Body of pancreas (tissue), 4 donors: ENCODE measurements around the gene RUNX3. TPM values are rescaled to one million over a fixed set of nuclear protein-coding genes. Genes with fewer than 3 reads are reported as not detected.

ENCODE experiments used
- ATAC-seq: fragments of 150-250 bp; one replicate; pipeline ENCODE4 v1.9.1; 2016
- DNase-seq, 4 donors: peaks; one replicate each; pipeline ENCODE4 v3.0.0-alpha.2; 2019
- H3K27ac ChIP-seq, 4 donors: fragments of 200-600 bp; sonication (generic); 1 replicate in 3 of 4; 2 replicates in 1 of 4; pipeline versions ENCODE4 v1.5.1 to v1.6.1; 2016 to 2019; ENCODE audit warnings: mild to moderate bottlenecking in 1 of 4, mixed read lengths in 1 of 4, moderate library complexity in 1 of 4
- H3K27me3 ChIP-seq, 2 donors: fragments of 200-600 bp; sonication (generic); one replicate each; pipeline ENCODE4 v1.6.0; 2016; ENCODE audit warnings: mild to moderate bottlenecking in 1 of 2
- H3K36me3 ChIP-seq, 2 donors: fragments of 200-600 bp; sonication (generic); replicated peaks in 1 of 2; 2 replicates each; pipeline ENCODE4 v1.5.1; 2016; ENCODE audit warnings: low read depth in 2 of 2; ENCODE audit not compliant: insufficient read depth in 1 of 2
- H3K4me1 ChIP-seq: fragments of 200-600 bp; sonication (generic); one replicate; pipeline ENCODE4 v1.6.0; 2016
- H3K4me3 ChIP-seq, 2 donors: fragments of 200-600 bp; sonication (generic); 1 replicate in 1 of 2; 2 replicates in 1 of 2; pipeline ENCODE4 v1.5.1; 2016 to 2019
- H3K9me3 ChIP-seq, 3 donors: fragments of 200-600 bp; sonication (generic); 1 replicate in 2 of 3; 2 replicates in 1 of 3; pipeline ENCODE4 v1.5.1; 2016
- CTCF ChIP-seq, 7 experiments: fragments of 450-650 bp in 4 of 7; fragments of 200-600 bp in 3 of 7; sonication (generic) in 3 of 7; IDR thresholded peaks; one replicate each; pipeline ENCODE4 v1.5.1; 2016 to 2019; ENCODE audit warnings: antibody characterized with exemption in 7 of 7
- POLR2A ChIP-seq, 3 donors: fragments of 450-650 bp; IDR thresholded peaks; one replicate each; pipeline ENCODE4 v1.6.1; 2016; ENCODE audit warnings: antibody characterized with exemption in 3 of 3, mild to moderate bottlenecking in 2 of 3
- WGBS, 2 donors: methylation state at CpG; one replicate each; pipeline ENCODE4 v1.1.5; 2017; 5-methylcytosine and 5-hydroxymethylcytosine counted together
- intact Hi-C: fragments of 100-400 bp; cut with DNase I; formaldehyde crosslinking; loops from one replicate; pipeline ENCODE4 v1.15.1; 2023
- total RNA-seq, 2 donors: library from RNA; depleted of rRNA; stranded (reverse); fragments of >200 nt; gene quantifications; one replicate each; pipeline ENCODE4 v1.1.0, GENCODE V29; 2016

RUNX3 gene
- total RNA-seq, 2 donors from 2014 or later, result 0.26 TPM; not detected in 1

GRCh38 chr1:24925082-24925779 is 4.8 kb downstream of the RUNX3 start:
- TF ChIP-seq CTCF (IDR thresholded peaks at IDR 0.05) (no peak), POLR2A (IDR thresholded peaks at IDR 0.05) (no peak)
- Histone ChIP-seq H3K27ac (no peak overlapping the region), H3K27me3 (peaks cover 0 to 29% of the 10 kb centered on the region in 2 donors), H3K36me3 (no peaks in the 10 kb centered on the region), H3K4me3 (no peak overlapping the region), H3K9me3 (no peaks in the 10 kb centered on the region), H3K4me1 (peaks cover 23% of the 10 kb centered on the region)
- intact Hi-C loops, result no loop called here
- DNase-seq, result no peak
- WGBS, 2 donors, result 42 to 47% methylated on average over 9 to 10 of the region's 10 CpGs
- ATAC-seq, result no peak

- intact Hi-C loops, result no loop called here
- Histone ChIP-seq H3K9me3 (no peaks in the 10 kb centered on the region), H3K27me3 (peaks cover 0 to 16% of the 10 kb centered on the region in 2 donors), H3K4me3 (no peak overlapping the region), H3K36me3 (no peaks in the 10 kb centered on the region), H3K4me1 (peaks cover 14% of the 10 kb centered on the region), H3K27ac (no peak overlapping the region)
- TF ChIP-seq POLR2A (IDR thresholded peaks at IDR 0.05) (no peak), CTCF (IDR thresholded peaks at IDR 0.05) (no peak)
- ATAC-seq (no peak), DNase-seq (no peak)
- 57 to 68% methylated on average over 12 to 15 of the region's 15 CpGs for WGBS, 2 donors
Measured at GRCh38 chr1:24923485-24924113, 6.5 kb downstream of the RUNX3 start.

- WGBS, 2 donors, result 79 to 82% methylated on average over 9 of the region's 9 CpGs
- no peak for TF ChIP-seq CTCF (IDR thresholded peaks at IDR 0.05)
- no peak for TF ChIP-seq POLR2A (IDR thresholded peaks at IDR 0.05)
- intact Hi-C loops, result no loop called here
- no peak overlapping the region for H3K4me3 ChIP-seq
- ATAC-seq (no peak), DNase-seq (no peak)
- H3K36me3 ChIP-seq, result no peaks in the 10 kb centered on the region
- H3K4me1 ChIP-seq, result peaks cover 14% of the 10 kb centered on the region
- H3K9me3 ChIP-seq, result no peaks in the 10 kb centered on the region
- H3K27ac ChIP-seq, result no peak overlapping the region
- peaks cover 0 to 1% of the 10 kb centered on the region in 2 donors for H3K27me3 ChIP-seq
Measured at GRCh38 chr1:24921938-24922662, 8.0 kb downstream of the RUNX3 start.

GRCh38 chr1:24921412-24921811 is 8.7 kb downstream of the RUNX3 start:
- TF ChIP-seq POLR2A (IDR thresholded peaks at IDR 0.05) (no peak), CTCF (IDR thresholded peaks at IDR 0.05) (no peak)
- H3K36me3 ChIP-seq, result no peaks in the 10 kb centered on the region
- DNase-seq (no peak), ATAC-seq (no peak)
- H3K27ac ChIP-seq, result no peak overlapping the region
- intact Hi-C loops, result no loop called here
- WGBS, 2 donors, result 55 to 63% methylated on average over 6 of the region's 6 CpGs
- H3K27me3 ChIP-seq, result no peaks in the 10 kb centered on the region
- H3K9me3 ChIP-seq, result no peaks in the 10 kb centered on the region
- H3K4me3 ChIP-seq, result no peak overlapping the region
- peaks cover 10% of the 10 kb centered on the region for H3K4me1 ChIP-seq
